Right cardiac atrium (tissue), 5 donors: ENCODE results near the gene RNF213. TPM values are rescaled to one million over a fixed set of nuclear protein-coding genes. Genes with fewer than 3 reads are reported as not detected.
"Not testable (repeated sequence)": the region's sequence is repeated elsewhere in the genome, so short reads cannot be mapped to it uniquely, and the experiment has no call there.

ENCODE experiments used
- ATAC-seq, 2 donors: fragments of 200-7000 bp; cut with Tn5 transposase; one replicate each; pipeline versions ENCODE4 v1.8.0 to v1.9.1; 2020; ENCODE audit warnings: moderate library complexity in 2 of 2, mild to moderate bottlenecking in 1 of 2
- DNase-seq, 3 donors: peaks; one replicate each; pipeline ENCODE4 v3.0.0-alpha.2; 2020
- H3K27ac ChIP-seq: one replicate; pipeline ENCODE4 v1.5.1; 2013; ENCODE audit warnings: mild to moderate bottlenecking, low read length, control low read depth, moderate library complexity
- H3K27me3 ChIP-seq: one replicate; pipeline ENCODE4 v1.6.1; 2013; ENCODE audit not compliant: control insufficient read depth, insufficient read depth
- H3K4me1 ChIP-seq: one replicate; pipeline ENCODE4 v1.6.1; 2013; ENCODE audit warnings: low read length; ENCODE audit not compliant: control insufficient read depth, insufficient read depth
- H3K4me3 ChIP-seq: one replicate; pipeline ENCODE4 v1.5.1; 2013; ENCODE audit warnings: low read length, control low read depth
- H3K9me3 ChIP-seq: one replicate; pipeline ENCODE4 v1.6.1; 2013; ENCODE audit warnings: low read length; ENCODE audit not compliant: control insufficient read depth
- WGBS: extraction: QIAGEN DNeasy Blood & Tissue Kit; methylation state at CpG from one replicate; pipeline ENCODE4 v1.1.7; 2013; 5-methylcytosine and 5-hydroxymethylcytosine counted together
- intact Hi-C, 4 donors: fragments of 100-400 bp; cut with DNase I; formaldehyde crosslinking; loops; one replicate each; pipeline versions ENCODE4 v1.11.0 to v1.14.0; 2022 to 2023
- polyA plus RNA-seq: library from polyadenylated mRNA; stranded (reverse); fragments of 200-250 nt; gene quantifications from one replicate; pipeline ENCODE4 v1.2.3, GENCODE V29; 2013
- total RNA-seq, 4 donors: library from RNA; stranded (reverse); fragmentation: NEBNext Ultra II Directional; extraction: Animal tissue kit (Norgen Biotek cat#: 25700); gene quantifications; one replicate each; pipeline ENCODE4 v1.2.1, GENCODE V29; 2021
- donor health status: healthy with polysubstance abuse.
- donor health status: DM: no; HTN: yes; CAD: no.
- donor health status: DM: no; HTN: no; CAD: no.
- donor health status: DM: no; HTN: yes; CAD: no; lungs with severe emphysema.
- donor health status: DM: yes; HTN: yes; CAD: no.

The RNF213 gene
- total and polyA plus RNA-seq, 5 donors = 28.7 to 49.7 (median 43.0) TPM

GRCh38 chr17:80312621-80313135 is 52.0 kb downstream of the RNF213 start:
- intact Hi-C loops = no loop called here
- peak in 1 of 2 donors; percentile 25 for ATAC-seq
- no peaks in the 10 kb centered on the region for H3K9me3 ChIP-seq
- no peak overlapping the region for H3K27ac ChIP-seq
- 95% methylated on average over 12 of the region's 12 CpGs for WGBS
- H3K4me3 ChIP-seq = no peak overlapping the region
- no peak for DNase-seq
- no peaks in the 10 kb centered on the region for H3K27me3 ChIP-seq
- H3K4me1 ChIP-seq = no peaks in the 10 kb centered on the region

GRCh38 chr17:80313160-80313829 is 52.6 kb downstream of the RNF213 start:
- ATAC-seq = no peak
- Histone ChIP-seq H3K4me1 (no peaks in the 10 kb centered on the region), H3K27me3 (no peaks in the 10 kb centered on the region), H3K4me3 (no peak overlapping the region), H3K27ac (no peak overlapping the region), H3K9me3 (no peaks in the 10 kb centered on the region)
- intact Hi-C loops = no loop called here
- no peak for DNase-seq
- WGBS = 98% methylated on average over 6 of the region's 6 CpGs

- H3K9me3 ChIP-seq, H3K4me1 ChIP-seq, H3K27me3 ChIP-seq, ATAC-seq, H3K4me3 ChIP-seq, DNase-seq, intact Hi-C loops, H3K27ac ChIP-seq: not testable (repeated sequence)
- WGBS = 100% methylated on average over 1 of the region's 1 CpG
Measured at GRCh38 chr17:80313946-80314345, 53.3 kb downstream of the RNF213 start.

- 100% methylated on average over 1 of the region's 2 CpGs for WGBS
- no peaks in the 10 kb centered on the region for H3K4me1 ChIP-seq
- H3K27me3 ChIP-seq = no peaks in the 10 kb centered on the region
- DNase-seq = no peak
- H3K4me3 ChIP-seq = no peak overlapping the region
- H3K27ac ChIP-seq = no peak overlapping the region
- intact Hi-C loops = no loop called here
- H3K9me3 ChIP-seq = no peaks in the 10 kb centered on the region
- ATAC-seq = no peak
Measured at GRCh38 chr17:80315517-80316182, 55.0 kb downstream of the RNF213 start.

DNA sequence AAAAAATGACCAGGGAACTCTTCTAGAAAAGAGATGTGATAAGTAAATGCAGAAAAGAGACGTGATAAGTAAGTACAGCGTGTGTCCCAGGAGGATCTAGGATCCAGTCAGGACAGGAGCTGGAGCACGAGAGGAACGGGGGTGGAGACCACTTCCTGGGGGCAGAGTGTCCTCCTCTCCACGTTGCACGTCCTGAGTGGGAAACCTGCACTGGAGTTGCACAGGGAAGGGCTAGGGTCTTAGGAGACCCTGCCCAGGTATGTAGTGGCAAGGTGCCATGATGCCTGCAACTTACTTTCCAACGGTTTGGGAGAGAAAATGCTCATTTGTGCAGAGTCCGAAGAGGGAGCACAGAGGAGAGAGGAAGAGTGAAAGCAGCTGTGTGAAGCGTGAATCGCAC is 55.8 kb downstream of the RNF213 start:
- Histone ChIP-seq H3K27me3 (no peaks in the 10 kb centered on the region), H3K4me1 (no peaks in the 10 kb centered on the region), H3K27ac (no peak overlapping the region), H3K9me3 (no peaks in the 10 kb centered on the region), H3K4me3 (no peak overlapping the region)
- DNase-seq (no peak), ATAC-seq (no peak)
- 55% methylated on average over 10 of the region's 10 CpGs for WGBS
- intact Hi-C loops = no loop called here

- ATAC-seq = peak in 1 of 2 donors; percentile 57
- Histone ChIP-seq H3K4me3 (no peak overlapping the region), H3K4me1 (no peaks in the 10 kb centered on the region), H3K27me3 (no peaks in the 10 kb centered on the region), H3K9me3 (no peaks in the 10 kb centered on the region), H3K27ac (no peak overlapping the region)
- peak; percentile 39 to 74 (median 61) for DNase-seq
- WGBS = 83% methylated on average over 26 of the region's 26 CpGs
- intact Hi-C loops = no loop called here
Measured at GRCh38 chr17:80316927-80317705, 56.5 kb downstream of the RNF213 start.

DNA sequence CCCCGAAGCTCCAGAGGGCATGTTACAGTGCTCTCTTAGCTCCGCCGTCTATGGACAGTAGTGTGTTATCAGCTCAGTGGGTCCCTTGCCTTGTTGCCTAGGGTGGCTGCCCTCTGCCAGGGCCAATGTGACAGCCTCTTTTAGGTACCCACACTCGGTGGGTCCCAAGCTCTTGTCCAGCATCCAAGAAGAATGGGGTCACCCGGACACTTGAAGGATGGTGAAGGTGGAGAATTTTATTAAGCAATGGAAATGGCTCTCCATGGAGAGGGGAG is 57.0 kb downstream of the RNF213 start:
- H3K4me1 ChIP-seq = no peaks in the 10 kb centered on the region
- no peaks in the 10 kb centered on the region for H3K27me3 ChIP-seq
- H3K9me3 ChIP-seq = no peaks in the 10 kb centered on the region
- 80% methylated on average over 5 of the region's 5 CpGs for WGBS
- no peak for DNase-seq
- no peak for ATAC-seq
- intact Hi-C loops = no loop called here
- no peak overlapping the region for H3K27ac ChIP-seq
- H3K4me3 ChIP-seq = no peak overlapping the region

DNA sequence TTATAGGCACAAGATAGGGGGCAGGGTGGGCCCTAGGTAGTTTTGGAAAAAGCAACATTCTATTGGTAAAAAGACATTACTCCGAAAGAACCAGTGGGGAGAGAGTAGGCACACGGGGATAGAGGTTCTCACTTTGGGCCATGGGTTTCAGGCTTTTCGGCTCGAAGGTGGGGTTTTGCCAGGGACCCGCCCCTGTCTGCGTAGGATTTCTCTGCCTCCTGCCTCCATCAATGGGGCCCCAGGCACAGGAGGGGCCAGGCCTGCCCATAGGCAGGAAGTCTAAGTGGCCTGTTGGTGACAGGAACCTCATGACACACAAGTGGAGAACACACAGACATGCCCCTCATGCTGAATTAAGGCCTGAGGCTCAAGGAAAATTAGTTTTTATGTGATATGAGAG is 57.5 kb downstream of the RNF213 start:
- no peak for DNase-seq
- Histone ChIP-seq H3K27ac (no peak overlapping the region), H3K4me3 (no peak overlapping the region), H3K27me3 (no peaks in the 10 kb centered on the region), H3K4me1 (no peaks in the 10 kb centered on the region), H3K9me3 (no peaks in the 10 kb centered on the region)
- intact Hi-C loops = no loop called here
- 97% methylated on average over 6 of the region's 6 CpGs for WGBS
- no peak for ATAC-seq

DNA sequence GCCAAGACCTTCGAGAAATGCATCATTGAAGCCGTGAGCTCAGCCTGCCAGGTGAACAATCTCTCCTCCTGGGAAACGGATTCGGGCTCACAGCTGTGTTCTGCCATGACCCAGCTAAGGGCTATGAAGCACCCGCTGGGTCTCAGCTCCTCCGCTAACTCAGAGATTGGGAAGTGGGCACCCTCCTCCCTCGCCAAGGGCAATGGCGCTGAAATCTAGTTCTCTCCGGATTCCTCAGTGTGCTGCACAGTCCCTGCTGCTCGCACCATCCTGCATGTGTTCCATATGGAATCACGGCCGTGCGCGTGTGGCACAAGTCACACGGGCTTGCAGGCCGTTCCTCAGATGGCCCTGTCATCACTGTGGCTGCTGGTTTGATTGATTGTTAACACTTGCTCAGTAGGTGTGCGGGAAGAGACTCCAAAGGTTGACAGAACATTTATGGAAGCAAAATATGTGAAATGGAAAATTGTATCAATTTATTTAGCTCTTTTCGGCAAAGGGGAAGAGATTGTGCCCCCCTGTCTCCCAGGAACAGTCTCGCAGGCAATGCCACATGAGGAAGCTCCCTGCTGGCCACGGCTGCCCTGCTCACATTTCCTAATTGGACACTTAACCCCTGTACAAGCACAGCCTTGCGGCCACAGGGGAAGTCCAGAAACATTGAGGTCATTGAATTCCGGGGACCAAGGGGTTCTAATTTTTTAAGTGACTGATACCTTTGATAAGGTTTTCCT is 58.8 kb downstream of the RNF213 start:
- Histone ChIP-seq H3K4me1 (no peaks in the 10 kb centered on the region), H3K27ac (no peak overlapping the region), H3K4me3 (no peak overlapping the region), H3K9me3 (no peaks in the 10 kb centered on the region), H3K27me3 (no peaks in the 10 kb centered on the region)
- DNase-seq (no peak), ATAC-seq (no peak)
- intact Hi-C loops = no loop called here
- 81% methylated on average over 22 of the region's 22 CpGs for WGBS

DNA sequence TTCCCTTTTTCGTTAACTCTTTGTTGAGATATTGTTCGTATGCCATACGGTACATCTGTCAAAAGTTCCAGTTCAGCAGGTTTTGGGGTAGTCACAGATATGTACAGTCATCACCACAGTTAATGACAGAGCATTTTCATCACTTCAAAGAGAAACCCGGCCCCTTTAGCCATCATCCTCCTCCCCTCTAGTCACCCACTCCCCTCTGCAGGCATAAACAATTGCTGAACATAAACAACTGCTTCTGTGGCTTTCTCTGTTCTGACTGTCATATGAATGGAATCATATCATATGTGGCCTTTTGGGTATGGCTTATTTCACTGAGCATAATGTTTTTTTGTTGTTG is 59.3 kb downstream of the RNF213 start:
- Histone ChIP-seq H3K9me3 (no peaks in the 10 kb centered on the region), H3K27me3 (no peaks in the 10 kb centered on the region), H3K4me3 (no peak overlapping the region), H3K27ac (no peak overlapping the region), H3K4me1 (no peaks in the 10 kb centered on the region)
- intact Hi-C loops = no loop called here
- DNase-seq (no peak), ATAC-seq (no peak)
- WGBS = 88% methylated on average over 4 of the region's 4 CpGs

- intact Hi-C loops = no loop called here
- H3K27ac ChIP-seq = no peak overlapping the region
- no peaks in the 10 kb centered on the region for H3K9me3 ChIP-seq
- 96% methylated on average over 15 of the region's 15 CpGs for WGBS
- ATAC-seq (no peak), DNase-seq (no peak)
- H3K27me3 ChIP-seq = no peaks in the 10 kb centered on the region
- no peaks in the 10 kb centered on the region for H3K4me1 ChIP-seq
- no peak overlapping the region for H3K4me3 ChIP-seq
Measured at GRCh38 chr17:80320496-80320895, 59.8 kb downstream of the RNF213 start.
